B cell (primary cell): ENCODE results near the gene CGNL1. TPM values are rescaled to one million over a fixed set of nuclear protein-coding genes. Genes with fewer than 3 reads are reported as not detected.

Source experiments
- ATAC-seq: fragments of 200-7000 bp; cut with Tn5 transposase; one replicate; pipeline ENCODE4 v1.10.0; 2021; ENCODE audit warnings: low read depth, mild to moderate bottlenecking, moderate number of reproducible peaks, moderate library complexity
- CTCF ChIA-PET: fragments of 350-600 bp; sonication (Branson Sonifier 250); formaldehyde crosslinking; loops from one replicate; lab custom pipeline; 2021; ENCODE audit warnings: antibody characterized with exemption, inconsistent platforms; lab: Charles Lee
- POLR2A ChIA-PET: fragments of 350-600 bp; sonication (Branson Sonifier 250); formaldehyde crosslinking; loops from one replicate; lab custom pipeline; 2021; ENCODE audit warnings: antibody characterized with exemption; lab: Charles Lee
- DNase-seq: peaks from one replicate; pipeline ENCODE4 v3.0.0; 2013
- H2AFZ ChIP-seq: 2 replicates; pipeline ENCODE4 v1.6.1; 2012; ENCODE audit warnings: mild to moderate bottlenecking, low read depth, low read length; ENCODE audit not compliant: insufficient read depth, poor library complexity, severe bottlenecking
- H3K27ac ChIP-seq, 2 donors: 1 replicate in 1 of 2; 2 replicates in 1 of 2; pipeline ENCODE4 v1.5.1; 2012 to 2013; ENCODE audit warnings: low read length in 2 of 2, mild to moderate bottlenecking in 2 of 2, moderate library complexity in 1 of 2
- H3K27me3 ChIP-seq, 4 experiments: fragments of 200-600 bp in 1 of 4; sonication (generic) in 1 of 4; replicated peaks in 1 of 4; 1 replicate in 2 of 4; 2 replicates in 2 of 4; pipeline versions ENCODE4 v1.6.1 to v1.7.0; 2013 to 2016; ENCODE audit warnings: low read length in 3 of 4, mild to moderate bottlenecking in 2 of 4, mixed read lengths in 1 of 4, moderate library complexity in 1 of 4; ENCODE audit not compliant: insufficient read depth in 4 of 4, control insufficient read depth in 3 of 4; ENCODE audit errors: control extremely low read depth in 1 of 4
- H3K36me3 ChIP-seq, 2 experiments: replicated peaks in 1 of 2; 1 replicate in 1 of 2; 2 replicates in 1 of 2; pipeline versions ENCODE4 v1.6.1 to v1.7.1; 2013; ENCODE audit warnings: low read length in 1 of 2; ENCODE audit not compliant: insufficient read depth in 2 of 2, control insufficient read depth in 1 of 2; ENCODE audit errors: control extremely low read depth in 1 of 2, extremely low read depth in 1 of 2
- H3K4me1 ChIP-seq, 2 donors: fragments of 200-600 bp in 1 of 2; sonication (generic) in 1 of 2; 1 replicate in 1 of 2; 2 replicates in 1 of 2; pipeline versions ENCODE4 v1.5.1 to v1.6.1; 2013 to 2017; ENCODE audit warnings: low read length in 2 of 2; ENCODE audit not compliant: control insufficient read depth in 2 of 2, insufficient read depth in 2 of 2
- H3K4me2 ChIP-seq: replicated peaks from 2 replicates; pipeline ENCODE3; 2012; ENCODE audit warnings: mild to moderate bottlenecking, low read depth, low read length; ENCODE audit not compliant: poor library complexity, severe bottlenecking
- H3K4me3 ChIP-seq, 5 experiments: fragments of 200-600 bp in 1 of 5; sonication (generic) in 1 of 5; 1 replicate in 3 of 5; 2 replicates in 2 of 5; pipeline versions ENCODE4 v1.5.1 to v1.7.0; 2011 to 2016; ENCODE audit warnings: low read length in 4 of 5, mild to moderate bottlenecking in 4 of 5, low read depth in 2 of 5, control low read depth in 1 of 5, moderate library complexity in 1 of 5; ENCODE audit not compliant: insufficient read depth in 1 of 5; ENCODE audit errors: control extremely low read depth in 1 of 5, extremely low read depth in 1 of 5
- H3K79me2 ChIP-seq: fragments of 200-600 bp; sonication (generic); one replicate; pipeline ENCODE4 v1.6.0; 2016; ENCODE audit warnings: low read length; ENCODE audit not compliant: control insufficient read depth, insufficient read depth
- H3K9ac ChIP-seq: fragments of 200-600 bp; sonication (generic); 2 replicates; pipeline ENCODE4 v1.6.1; 2017; ENCODE audit warnings: mild to moderate bottlenecking, low read length, moderate library complexity
- H3K9me3 ChIP-seq, 3 donors: one replicate each; pipeline versions ENCODE4 v1.6.1 to v1.7.1; 2013; ENCODE audit warnings: low read length in 2 of 3; ENCODE audit not compliant: control insufficient read depth in 2 of 3, insufficient read depth in 1 of 3; ENCODE audit errors: control extremely low read depth in 1 of 3
- H4K20me1 ChIP-seq: 2 replicates; pipeline ENCODE4 v1.6.0; 2012; ENCODE audit warnings: mild to moderate bottlenecking, low read length; ENCODE audit not compliant: insufficient read depth, control insufficient read depth, poor library complexity, severe bottlenecking
- H3K27ac Mint-ChIP-seq: one replicate; pipeline ENCODE4 v1.8.0; 2021; ENCODE audit warnings: mixed read lengths
- H3K27me3 Mint-ChIP-seq: one replicate; pipeline ENCODE4 v1.8.0; 2021; ENCODE audit warnings: mixed read lengths
- H3K4me1 Mint-ChIP-seq: one replicate; pipeline ENCODE4 v1.8.0; 2021; ENCODE audit warnings: mixed read lengths
- H3K4me3 Mint-ChIP-seq: one replicate; pipeline ENCODE4 v1.8.0; 2021; ENCODE audit warnings: mixed read lengths
- H3K9me3 Mint-ChIP-seq: one replicate; pipeline ENCODE4 v1.8.0; 2022; ENCODE audit warnings: mixed read lengths; ENCODE audit not compliant: insufficient read depth
- EZH2 ChIP-seq: IDR thresholded peaks from 2 replicates; pipeline ENCODE4 v1.6.1; 2012; ENCODE audit warnings: borderline replicate concordance, low read depth, mild to moderate bottlenecking, moderate library complexity, low read length; ENCODE audit not compliant: insufficient read depth, poor library complexity, severe bottlenecking
- WGBS: methylation state at CpG from one replicate; pipeline ENCODE4 v1.1.5; 2013; ENCODE audit warnings: missing lambda C conversion rate; ENCODE audit not compliant: insufficient coverage; 5-methylcytosine and 5-hydroxymethylcytosine counted together
- intact Hi-C: fragments of 100-400 bp; cut with micrococcal nuclease; formaldehyde crosslinking; loops from one replicate; pipeline ENCODE4 v1.10.0; 2022
- polyA plus RNA-seq: library from polyadenylated mRNA; depleted of rRNA; stranded (reverse); fragments of >200 nt; gene quantifications from 2 replicates; pipeline ENCODE4 v1.2.3, GENCODE V29; 2012
- total RNA-seq, 2 donors: library from RNA; stranded (reverse); fragments of 120-200 nt in 1 of 2; gene quantifications; 1 replicate in 1 of 2; 2 replicates in 1 of 2; pipeline versions ENCODE4 v1.2.3 to v1.2.4, GENCODE V29; 2013 to 2022
- TF ChIP-seq, protein P1 (sequence below): fragments of 200-600 bp; IDR thresholded peaks from one replicate; pipeline ENCODE4 v1.8.0; 2022; ENCODE audit warnings: antibody characterized with exemption, mild to moderate bottlenecking

CGNL1 gene
- total and polyA plus RNA-seq, 2 donors (not counting 1 experiment from before 2014, with no cell fraction given): 0.03 to 0.12 TPM

DNA sequence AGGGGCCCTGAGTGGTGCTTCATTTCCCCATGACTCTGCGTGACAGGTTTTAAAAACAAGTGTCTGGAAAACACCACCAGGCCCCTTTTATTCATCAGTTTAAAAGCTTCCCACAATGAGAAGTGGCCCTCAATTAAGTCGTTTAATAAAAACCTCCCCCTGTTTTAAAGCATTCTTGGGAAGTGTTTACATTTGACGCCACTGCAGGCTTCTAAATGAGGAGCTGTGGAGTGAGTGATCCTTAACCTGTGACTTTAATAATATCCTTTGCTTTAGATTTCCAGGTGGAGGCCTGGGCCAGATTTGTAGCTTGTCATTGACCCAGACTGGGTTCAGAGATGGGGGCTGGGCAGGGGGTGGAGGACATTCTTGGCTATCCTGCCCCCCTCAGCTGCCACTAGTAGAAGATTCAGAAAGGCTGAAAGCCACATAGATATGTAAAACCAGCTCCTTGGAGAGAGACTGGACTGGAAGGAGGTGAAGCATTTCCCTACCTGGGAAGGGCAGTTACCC lies 11.3 kb downstream of the CGNL1 start:
- ChIA-PET POLR2A (no interaction called here), CTCF (no interaction called here)
- no peak overlapping the region for H3K4me3 ChIP-seq
- H3K4me1 ChIP-seq: no peaks in the 10 kb centered on the region
- no peak overlapping the region for H2AFZ ChIP-seq
- Mint-ChIP-seq H3K4me3 (no peak overlapping the region), H3K27ac (no peak overlapping the region), H3K9me3 (peaks cover 4% of the 10 kb centered on the region), H3K4me1 (no peaks in the 10 kb centered on the region), H3K27me3 (peaks cover 15% of the 10 kb centered on the region)
- H3K27me3 ChIP-seq: no peaks in the 10 kb centered on the region
- H3K36me3 ChIP-seq: no peaks in the 10 kb centered on the region
- TF ChIP-seq EZH2: no peak
- TF ChIP-seq, protein P1, sequence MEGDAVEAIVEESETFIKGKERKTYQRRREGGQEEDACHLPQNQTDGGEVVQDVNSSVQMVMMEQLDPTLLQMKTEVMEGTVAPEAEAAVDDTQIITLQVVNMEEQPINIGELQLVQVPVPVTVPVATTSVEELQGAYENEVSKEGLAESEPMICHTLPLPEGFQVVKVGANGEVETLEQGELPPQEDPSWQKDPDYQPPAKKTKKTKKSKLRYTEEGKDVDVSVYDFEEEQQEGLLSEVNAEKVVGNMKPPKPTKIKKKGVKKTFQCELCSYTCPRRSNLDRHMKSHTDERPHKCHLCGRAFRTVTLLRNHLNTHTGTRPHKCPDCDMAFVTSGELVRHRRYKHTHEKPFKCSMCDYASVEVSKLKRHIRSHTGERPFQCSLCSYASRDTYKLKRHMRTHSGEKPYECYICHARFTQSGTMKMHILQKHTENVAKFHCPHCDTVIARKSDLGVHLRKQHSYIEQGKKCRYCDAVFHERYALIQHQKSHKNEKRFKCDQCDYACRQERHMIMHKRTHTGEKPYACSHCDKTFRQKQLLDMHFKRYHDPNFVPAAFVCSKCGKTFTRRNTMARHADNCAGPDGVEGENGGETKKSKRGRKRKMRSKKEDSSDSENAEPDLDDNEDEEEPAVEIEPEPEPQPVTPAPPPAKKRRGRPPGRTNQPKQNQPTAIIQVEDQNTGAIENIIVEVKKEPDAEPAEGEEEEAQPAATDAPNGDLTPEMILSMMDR: no peak
- no peak for ATAC-seq
- intact Hi-C loops: no loop called here
- H3K9me3 ChIP-seq: no peaks in the 10 kb centered on the region
- no peak for DNase-seq
- WGBS: 80% methylated on average over 1 of the region's 3 CpGs
- H3K27ac ChIP-seq: no peak overlapping the region
- no peak overlapping the region for H3K4me2 ChIP-seq
- H3K79me2 ChIP-seq: no peaks in the 10 kb centered on the region
- H4K20me1 ChIP-seq: no peaks in the 10 kb centered on the region
- H3K9ac ChIP-seq: no peak overlapping the region

DNA sequence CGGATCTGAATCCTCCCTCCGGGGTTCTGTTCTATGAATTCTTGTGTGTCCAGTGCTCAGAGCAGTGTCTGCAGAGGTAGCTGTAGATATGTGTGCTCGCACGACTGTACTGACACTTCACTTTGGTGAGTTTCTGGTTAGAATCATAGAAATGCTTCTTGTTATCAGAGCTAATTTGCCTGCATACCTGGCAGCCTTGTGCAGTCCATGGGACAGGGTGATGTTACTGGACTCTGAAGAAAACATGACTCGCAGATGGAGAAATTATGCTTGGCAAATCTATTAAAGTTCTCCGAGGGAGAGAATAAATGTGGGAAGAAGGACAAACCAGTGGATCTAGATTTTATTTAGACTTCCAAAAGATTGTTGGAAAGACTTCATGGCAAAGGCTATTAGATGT lies 12.2 kb downstream of the CGNL1 start:
- Histone ChIP-seq H4K20me1 (no peaks in the 10 kb centered on the region), H3K36me3 (no peaks in the 10 kb centered on the region), H3K9ac (no peak overlapping the region), H3K4me3 (no peak overlapping the region), H3K79me2 (no peaks in the 10 kb centered on the region), H3K9me3 (no peaks in the 10 kb centered on the region), H2AFZ (no peak overlapping the region), H3K4me2 (no peak overlapping the region), H3K27ac (no peak overlapping the region), H3K4me1 (no peaks in the 10 kb centered on the region), H3K27me3 (no peaks in the 10 kb centered on the region)
- intact Hi-C loops: no loop called here
- peaks cover 4% of the 10 kb centered on the region for H3K9me3 Mint-ChIP-seq
- no peak overlapping the region for H3K4me3 Mint-ChIP-seq
- H3K27ac Mint-ChIP-seq: no peak overlapping the region
- no peak for DNase-seq
- ChIA-PET CTCF (no interaction called here), POLR2A (no interaction called here)
- peaks cover 12% of the 10 kb centered on the region for H3K27me3 Mint-ChIP-seq
- ATAC-seq: no peak
- TF ChIP-seq, protein P1: no peak
- no peak for TF ChIP-seq EZH2
- H3K4me1 Mint-ChIP-seq: no peaks in the 10 kb centered on the region
- WGBS: 95% methylated on average over 6 of the region's 6 CpGs
